H1 (cell line): Measurements from ENCODE around the gene CLDN4. TPM values are rescaled to one million over a fixed set of nuclear protein-coding genes. Genes with fewer than 3 reads are reported as not detected.

Source experiments
- BRCA1 ChIP-seq: IDR thresholded peaks from 2 replicates; pipeline ENCODE4 v1.6.1; 2012; ENCODE audit warnings: low read depth, low read length, improper control_type of control experiment
- CBX5 ChIP-seq: fragments of 300-800, 300-1000 bp; sonication (generic); IDR thresholded peaks from 2 replicates; pipeline ENCODE4 v1.7.1; 2016; ENCODE audit warnings: antibody characterized with exemption, low read length, low read depth
- CEBPB ChIP-seq: IDR thresholded peaks from 2 replicates; pipeline ENCODE4 v1.6.1; 2012; ENCODE audit warnings: low read depth, low read length
- EP300 ChIP-seq, 2 experiments: IDR thresholded peaks; 1 replicate in 1 of 2; 2 replicates in 1 of 2; pipeline ENCODE4 v1.6.1; 2011 to 2012; ENCODE audit warnings: low read depth in 2 of 2, low read length in 2 of 2, mild to moderate bottlenecking in 2 of 2, borderline replicate concordance in 1 of 2, inconsistent platforms in 1 of 2, moderate library complexity in 1 of 2
- GTF2F1 ChIP-seq: IDR thresholded peaks from 2 replicates; pipeline ENCODE4 v1.6.1; 2012; ENCODE audit warnings: low read depth, low read length, improper control_type of control experiment, borderline replicate concordance
- JUN ChIP-seq: IDR thresholded peaks from 2 replicates; pipeline ENCODE4 v1.6.1; 2011; ENCODE audit warnings: low read depth, mild to moderate bottlenecking, improper control_type of control experiment, low read length
- MAFK ChIP-seq: IDR thresholded peaks from 2 replicates; pipeline ENCODE4 v1.6.1; 2012; ENCODE audit warnings: low read depth, mild to moderate bottlenecking, improper control_type of control experiment, low read length
- MAX ChIP-seq: IDR thresholded peaks from 2 replicates; pipeline ENCODE4 v1.6.1; 2012; ENCODE audit warnings: inconsistent platforms
- ZNF274 ChIP-seq: IDR thresholded peaks from 2 replicates; pipeline ENCODE4 v1.7.0; 2012; ENCODE audit warnings: low read length, borderline replicate concordance; ENCODE audit errors: extremely low read depth
- polyA plus RNA-seq, 7 experiments: library from polyadenylated mRNA; depleted of rRNA in 3 of 7; stranded (reverse) in 5 of 7; unstranded in 2 of 7; fragments of >200 nt in 5 of 7; fragments of 200-250 nt in 2 of 7; gene quantifications; 1 replicate in 5 of 7; 2 replicates in 1 of 7; 4 replicates in 1 of 7; pipeline versions ENCODE4 v1.2.1 to v1.2.3, GENCODE V29; 2011 to 2013; ENCODE audit warnings: missing spikeins in 2 of 7, mixed read lengths in 2 of 7
- total RNA-seq: library from RNA; stranded (reverse); fragmentation: NEBNext Ultra II Directional; extraction: Animal tissue kit (Norgen Biotek cat#: 25700); gene quantifications from 2 replicates; pipeline ENCODE4 v1.2.1, GENCODE V29; 2021
- TF ChIP-seq, protein P1 (sequence below): fragments of 300-600 bp; sonication (generic); IDR thresholded peaks from 2 replicates; pipeline ENCODE4 v1.7.1; 2012; ENCODE audit warnings: low read length, moderate library complexity, mild to moderate bottlenecking, inconsistent platforms; ENCODE audit not compliant: insufficient replicate concordance
- TF ChIP-seq, protein P2 (sequence below): IDR thresholded peaks from 2 replicates; pipeline ENCODE4 v1.6.1; 2011; ENCODE audit warnings: low read length, improper control_type of control experiment

CLDN4 gene
- total and polyA plus RNA-seq, 2 of the 8 experiments (the other 6 are each of a cell fraction or from before 2014, with no cell fraction given): 28.0 to 69.3 TPM

DNA sequence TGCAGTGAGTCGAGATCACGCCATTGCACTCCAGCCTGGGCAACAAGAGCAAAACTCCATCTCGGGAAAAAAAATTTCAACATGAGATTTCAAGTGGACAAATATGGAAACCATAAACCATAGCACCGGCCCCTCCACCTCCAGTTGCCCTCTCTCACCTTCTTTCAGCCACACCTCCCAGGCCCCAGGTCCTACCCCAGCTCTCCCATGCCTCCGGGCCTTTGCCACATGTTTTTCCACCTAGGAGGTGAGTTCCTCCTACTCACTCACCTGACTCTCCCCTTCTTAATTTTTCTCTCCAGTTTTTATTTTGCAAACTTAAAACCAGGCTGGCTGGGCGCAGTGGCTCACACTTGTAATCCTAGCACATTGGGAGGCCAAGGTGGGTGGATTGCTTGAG is 13.7 kb upstream of the CLDN4 start (continued):
- TF ChIP-seq, protein P1, sequence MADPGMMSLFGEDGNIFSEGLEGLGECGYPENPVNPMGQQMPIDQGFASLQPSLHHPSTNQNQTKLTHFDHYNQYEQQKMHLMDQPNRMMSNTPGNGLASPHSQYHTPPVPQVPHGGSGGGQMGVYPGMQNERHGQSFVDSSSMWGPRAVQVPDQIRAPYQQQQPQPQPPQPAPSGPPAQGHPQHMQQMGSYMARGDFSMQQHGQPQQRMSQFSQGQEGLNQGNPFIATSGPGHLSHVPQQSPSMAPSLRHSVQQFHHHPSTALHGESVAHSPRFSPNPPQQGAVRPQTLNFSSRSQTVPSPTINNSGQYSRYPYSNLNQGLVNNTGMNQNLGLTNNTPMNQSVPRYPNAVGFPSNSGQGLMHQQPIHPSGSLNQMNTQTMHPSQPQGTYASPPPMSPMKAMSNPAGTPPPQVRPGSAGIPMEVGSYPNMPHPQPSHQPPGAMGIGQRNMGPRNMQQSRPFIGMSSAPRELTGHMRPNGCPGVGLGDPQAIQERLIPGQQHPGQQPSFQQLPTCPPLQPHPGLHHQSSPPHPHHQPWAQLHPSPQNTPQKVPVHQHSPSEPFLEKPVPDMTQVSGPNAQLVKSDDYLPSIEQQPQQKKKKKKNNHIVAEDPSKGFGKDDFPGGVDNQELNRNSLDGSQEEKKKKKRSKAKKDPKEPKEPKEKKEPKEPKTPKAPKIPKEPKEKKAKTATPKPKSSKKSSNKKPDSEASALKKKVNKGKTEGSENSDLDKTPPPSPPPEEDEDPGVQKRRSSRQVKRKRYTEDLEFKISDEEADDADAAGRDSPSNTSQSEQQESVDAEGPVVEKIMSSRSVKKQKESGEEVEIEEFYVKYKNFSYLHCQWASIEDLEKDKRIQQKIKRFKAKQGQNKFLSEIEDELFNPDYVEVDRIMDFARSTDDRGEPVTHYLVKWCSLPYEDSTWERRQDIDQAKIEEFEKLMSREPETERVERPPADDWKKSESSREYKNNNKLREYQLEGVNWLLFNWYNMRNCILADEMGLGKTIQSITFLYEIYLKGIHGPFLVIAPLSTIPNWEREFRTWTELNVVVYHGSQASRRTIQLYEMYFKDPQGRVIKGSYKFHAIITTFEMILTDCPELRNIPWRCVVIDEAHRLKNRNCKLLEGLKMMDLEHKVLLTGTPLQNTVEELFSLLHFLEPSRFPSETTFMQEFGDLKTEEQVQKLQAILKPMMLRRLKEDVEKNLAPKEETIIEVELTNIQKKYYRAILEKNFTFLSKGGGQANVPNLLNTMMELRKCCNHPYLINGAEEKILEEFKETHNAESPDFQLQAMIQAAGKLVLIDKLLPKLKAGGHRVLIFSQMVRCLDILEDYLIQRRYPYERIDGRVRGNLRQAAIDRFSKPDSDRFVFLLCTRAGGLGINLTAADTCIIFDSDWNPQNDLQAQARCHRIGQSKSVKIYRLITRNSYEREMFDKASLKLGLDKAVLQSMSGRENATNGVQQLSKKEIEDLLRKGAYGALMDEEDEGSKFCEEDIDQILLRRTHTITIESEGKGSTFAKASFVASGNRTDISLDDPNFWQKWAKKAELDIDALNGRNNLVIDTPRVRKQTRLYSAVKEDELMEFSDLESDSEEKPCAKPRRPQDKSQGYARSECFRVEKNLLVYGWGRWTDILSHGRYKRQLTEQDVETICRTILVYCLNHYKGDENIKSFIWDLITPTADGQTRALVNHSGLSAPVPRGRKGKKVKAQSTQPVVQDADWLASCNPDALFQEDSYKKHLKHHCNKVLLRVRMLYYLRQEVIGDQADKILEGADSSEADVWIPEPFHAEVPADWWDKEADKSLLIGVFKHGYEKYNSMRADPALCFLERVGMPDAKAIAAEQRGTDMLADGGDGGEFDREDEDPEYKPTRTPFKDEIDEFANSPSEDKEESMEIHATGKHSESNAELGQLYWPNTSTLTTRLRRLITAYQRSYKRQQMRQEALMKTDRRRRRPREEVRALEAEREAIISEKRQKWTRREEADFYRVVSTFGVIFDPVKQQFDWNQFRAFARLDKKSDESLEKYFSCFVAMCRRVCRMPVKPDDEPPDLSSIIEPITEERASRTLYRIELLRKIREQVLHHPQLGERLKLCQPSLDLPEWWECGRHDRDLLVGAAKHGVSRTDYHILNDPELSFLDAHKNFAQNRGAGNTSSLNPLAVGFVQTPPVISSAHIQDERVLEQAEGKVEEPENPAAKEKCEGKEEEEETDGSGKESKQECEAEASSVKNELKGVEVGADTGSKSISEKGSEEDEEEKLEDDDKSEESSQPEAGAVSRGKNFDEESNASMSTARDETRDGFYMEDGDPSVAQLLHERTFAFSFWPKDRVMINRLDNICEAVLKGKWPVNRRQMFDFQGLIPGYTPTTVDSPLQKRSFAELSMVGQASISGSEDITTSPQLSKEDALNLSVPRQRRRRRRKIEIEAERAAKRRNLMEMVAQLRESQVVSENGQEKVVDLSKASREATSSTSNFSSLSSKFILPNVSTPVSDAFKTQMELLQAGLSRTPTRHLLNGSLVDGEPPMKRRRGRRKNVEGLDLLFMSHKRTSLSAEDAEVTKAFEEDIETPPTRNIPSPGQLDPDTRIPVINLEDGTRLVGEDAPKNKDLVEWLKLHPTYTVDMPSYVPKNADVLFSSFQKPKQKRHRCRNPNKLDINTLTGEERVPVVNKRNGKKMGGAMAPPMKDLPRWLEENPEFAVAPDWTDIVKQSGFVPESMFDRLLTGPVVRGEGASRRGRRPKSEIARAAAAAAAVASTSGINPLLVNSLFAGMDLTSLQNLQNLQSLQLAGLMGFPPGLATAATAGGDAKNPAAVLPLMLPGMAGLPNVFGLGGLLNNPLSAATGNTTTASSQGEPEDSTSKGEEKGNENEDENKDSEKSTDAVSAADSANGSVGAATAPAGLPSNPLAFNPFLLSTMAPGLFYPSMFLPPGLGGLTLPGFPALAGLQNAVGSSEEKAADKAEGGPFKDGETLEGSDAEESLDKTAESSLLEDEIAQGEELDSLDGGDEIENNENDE: no peak
- TF ChIP-seq, protein P2, sequence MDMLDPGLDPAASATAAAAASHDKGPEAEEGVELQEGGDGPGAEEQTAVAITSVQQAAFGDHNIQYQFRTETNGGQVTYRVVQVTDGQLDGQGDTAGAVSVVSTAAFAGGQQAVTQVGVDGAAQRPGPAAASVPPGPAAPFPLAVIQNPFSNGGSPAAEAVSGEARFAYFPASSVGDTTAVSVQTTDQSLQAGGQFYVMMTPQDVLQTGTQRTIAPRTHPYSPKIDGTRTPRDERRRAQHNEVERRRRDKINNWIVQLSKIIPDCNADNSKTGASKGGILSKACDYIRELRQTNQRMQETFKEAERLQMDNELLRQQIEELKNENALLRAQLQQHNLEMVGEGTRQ: no peak
- TF ChIP-seq ZNF274 (no peak), JUN (no peak), GTF2F1 (no peak), CBX5 (no peak), MAFK (no peak), MAX (no peak), CEBPB (no peak), EP300 (IDR thresholded peaks at IDR 0.05; ENCODE audit: borderline replicate concordance in 1 of 2, low read depth in 2 of 2, low read length in 2 of 2) (no peak), BRCA1 (no peak)
